Neural progenitor cell (in vitro differentiated cells): ENCODE data around the gene ZNF682. TPM values are rescaled to one million over a fixed set of nuclear protein-coding genes. Genes with fewer than 3 reads are reported as not detected.
"Not testable (repeated sequence)": the region's sequence is repeated elsewhere in the genome, so short reads cannot be mapped to it uniquely, and the experiment has no call there.

Experiments used
- DNase-seq: peaks from one replicate; pipeline ENCODE4 v3.0.0-alpha.2; 2016; ENCODE audit warnings: low spot score
- H2AFZ ChIP-seq: fragments of 200-600 bp; sonication (generic); replicated peaks from 2 replicates; pipeline ENCODE4 v1.6.1; 2016; ENCODE audit warnings: antibody characterized with exemption
- H3F3A ChIP-seq: fragments of 200-600 bp; sonication (generic); 2 replicates; pipeline ENCODE4 v1.6.1; 2016; ENCODE audit warnings: antibody characterized with exemption, low read depth
- H3K27ac ChIP-seq: fragments of 200-600 bp; sonication (generic); 2 replicates; pipeline ENCODE4 v1.5.1; 2016; ENCODE audit warnings: mild to moderate bottlenecking
- H3K27me3 ChIP-seq: fragments of 200-600 bp; sonication (generic); 2 replicates; pipeline ENCODE4 v1.6.1; 2016; ENCODE audit warnings: mild to moderate bottlenecking, moderate library complexity
- H3K36me3 ChIP-seq: fragments of 200-600 bp; sonication (generic); 2 replicates; pipeline ENCODE4 v1.5.1; 2016
- H3K4me1 ChIP-seq: fragments of 200-600 bp; sonication (generic); 2 replicates; pipeline ENCODE4 v1.6.1; 2016; ENCODE audit warnings: mixed run types
- H3K4me2 ChIP-seq: fragments of 200-600 bp; sonication (generic); 2 replicates; pipeline ENCODE4 v1.6.1; 2016
- H3K4me3 ChIP-seq: fragments of 200-600 bp; sonication (generic); 2 replicates; pipeline ENCODE4 v1.5.1; 2016
- H3K79me2 ChIP-seq: fragments of 200-600 bp; sonication (generic); 2 replicates; pipeline ENCODE4 v1.6.1; 2016; ENCODE audit warnings: low read depth
- H3K9ac ChIP-seq: fragments of 200-600 bp; sonication (generic); 2 replicates; pipeline ENCODE4 v1.6.1; 2016
- H3K9me3 ChIP-seq: fragments of 200-600 bp; sonication (generic); 2 replicates; pipeline ENCODE4 v1.5.1; 2016; ENCODE audit warnings: low read depth
- H4K20me1 ChIP-seq: fragments of 200-600 bp; sonication (generic); 2 replicates; pipeline ENCODE4 v1.6.1; 2016; ENCODE audit warnings: low read depth
- H3K27ac Mint-ChIP-seq: 3 replicates; pipeline ENCODE4 v1.8.0; 2021; ENCODE audit warnings: mixed read lengths
- H3K27me3 Mint-ChIP-seq: 2 replicates; pipeline ENCODE4 v1.8.0; 2022; ENCODE audit warnings: low read depth, mild to moderate bottlenecking, inconsistent platforms, moderate library complexity, mixed read lengths; ENCODE audit not compliant: insufficient read depth
- H3K36me3 Mint-ChIP-seq: 3 replicates; pipeline ENCODE4 v1.8.0; 2021; ENCODE audit warnings: mixed read lengths
- H3K4me1 Mint-ChIP-seq: 3 replicates; pipeline ENCODE4 v1.8.0; 2021; ENCODE audit warnings: mixed read lengths
- H3K4me3 Mint-ChIP-seq: 3 replicates; pipeline ENCODE4 v1.8.0; 2021; ENCODE audit warnings: mild to moderate bottlenecking, moderate library complexity, mixed read lengths
- H3K9me3 Mint-ChIP-seq: 3 replicates; pipeline ENCODE4 v1.8.0; 2020; ENCODE audit warnings: mixed read lengths
- CTCF ChIP-seq: fragments of 200-600 bp; sonication (generic); IDR thresholded peaks from 2 replicates; pipeline ENCODE4 v1.5.1; 2017; ENCODE audit warnings: antibody characterized with exemption, mild to moderate bottlenecking
- EZH2 ChIP-seq: fragments of 200-600 bp; sonication (generic); IDR thresholded peaks from 2 replicates; pipeline ENCODE4 v1.6.1; 2017; ENCODE audit warnings: antibody characterized with exemption, mild to moderate bottlenecking, moderate library complexity
- EZH2phosphoT487 ChIP-seq: fragments of 200-600 bp; sonication (generic); IDR thresholded peaks from 2 replicates; pipeline ENCODE4 v1.6.1; 2017; ENCODE audit warnings: antibody characterized with exemption
- total RNA-seq: library from RNA; depleted of rRNA; stranded (reverse); fragments of >200 nt; gene quantifications from 2 replicates; pipeline ENCODE4 v1.2.3, GENCODE V29; 2015; ENCODE audit warnings: low replicate concordance

Gene ZNF682
- total RNA-seq, 1 donor from 2014 or later: 26.9 TPM

GRCh38 chr19:19964416-19964815 is 74.9 kb downstream of the ZNF682 start:
- Histone ChIP-seq H4K20me1 (no peaks in the 10 kb centered on the region), H3K79me2 (no peaks in the 10 kb centered on the region), H3K9ac (no peak overlapping the region), H3K36me3 (no peaks in the 10 kb centered on the region), H2AFZ (no peak overlapping the region), H3K27ac (no peak overlapping the region), H3K27me3 (no peaks in the 10 kb centered on the region), H3K9me3 (peaks cover 6% of the 10 kb centered on the region), H3K4me3 (no peak overlapping the region), H3K4me2 (no peak overlapping the region), H3F3A (peaks cover 15% of the 10 kb centered on the region), H3K4me1 (peaks cover 17% of the 10 kb centered on the region)
- no peak overlapping the region for H3K27ac Mint-ChIP-seq
- TF ChIP-seq EZH2 (no peak), CTCF (no peak), EZH2phosphoT487 (no peak)
- peaks cover 41% of the 10 kb centered on the region for H3K9me3 Mint-ChIP-seq
- DNase-seq: no peak
- no peaks in the 10 kb centered on the region for H3K4me1 Mint-ChIP-seq
- no peak overlapping the region for H3K4me3 Mint-ChIP-seq
- no peaks in the 10 kb centered on the region for H3K36me3 Mint-ChIP-seq
- H3K27me3 Mint-ChIP-seq: peaks cover 2% of the 10 kb centered on the region

DNA sequence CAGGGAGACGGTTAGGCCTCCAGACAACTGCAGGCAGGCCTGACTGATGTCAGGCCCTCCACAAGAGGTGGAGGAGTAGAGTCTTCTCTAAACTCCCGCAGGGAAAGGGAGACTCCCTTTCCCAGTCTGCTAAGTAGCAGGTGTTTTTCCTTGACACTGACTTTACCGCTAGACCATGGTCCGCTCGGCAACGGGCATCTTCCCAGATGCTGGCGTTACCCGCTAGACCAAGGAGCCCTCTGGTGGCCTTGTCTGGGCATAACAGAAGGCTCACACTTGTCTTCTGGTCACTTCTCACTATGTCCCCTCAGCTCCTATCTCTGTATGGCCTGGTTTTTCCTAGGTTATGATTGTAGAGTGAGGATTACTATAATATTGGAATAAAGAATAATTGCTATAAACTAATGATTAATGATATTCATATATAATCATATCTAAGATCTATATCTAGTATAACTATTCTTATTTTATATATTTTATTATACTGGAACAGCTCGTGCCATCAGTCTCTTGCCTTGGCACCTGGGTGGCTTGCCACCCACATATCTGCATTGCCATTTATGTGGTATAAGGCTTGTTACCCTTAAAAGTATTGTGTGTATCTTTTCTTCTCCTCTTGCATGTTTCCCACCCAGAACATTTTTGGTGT is 80.0 kb downstream of the ZNF682 start:
- H4K20me1 ChIP-seq, H3K27me3 Mint-ChIP-seq, H3K4me3 Mint-ChIP-seq, H3K79me2 ChIP-seq, H3K9ac ChIP-seq, H3K27ac Mint-ChIP-seq, H3K36me3 Mint-ChIP-seq, H2AFZ ChIP-seq, H3K36me3 ChIP-seq, H3K9me3 ChIP-seq, H3K27ac ChIP-seq, H3K4me2 ChIP-seq, H3K4me1 Mint-ChIP-seq, H3F3A ChIP-seq, H3K4me3 ChIP-seq, H3K27me3 ChIP-seq, H3K4me1 ChIP-seq: not testable (repeated sequence)
- DNase-seq: peak; percentile 76
- peak; percentile 73 for TF ChIP-seq CTCF
- peaks cover 29% of the 10 kb centered on the region for H3K9me3 Mint-ChIP-seq

DNA sequence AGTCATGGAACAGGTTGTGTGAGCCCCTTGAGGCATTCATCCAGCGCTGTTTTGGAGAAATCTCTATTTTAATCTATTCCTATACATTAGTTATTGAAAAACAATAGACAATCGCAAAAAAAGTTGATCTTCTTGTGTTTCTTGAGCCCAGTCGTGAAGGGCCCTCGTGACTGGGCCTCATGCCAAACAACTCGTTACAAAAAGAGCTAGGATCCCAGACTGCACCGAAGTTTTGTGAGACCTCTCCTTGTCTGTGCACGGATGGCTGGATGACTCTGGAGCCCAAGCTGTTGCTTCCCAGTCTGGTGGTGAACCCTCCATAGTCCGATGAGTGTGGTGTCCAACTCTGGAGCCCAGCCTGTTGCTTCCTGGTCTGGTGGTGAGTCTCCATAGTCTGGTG is 81.5 kb downstream of the ZNF682 start:
- H3K9me3 ChIP-seq, H2AFZ ChIP-seq, H3K9ac ChIP-seq, H3K27me3 ChIP-seq, H3K4me2 ChIP-seq, H3K27ac ChIP-seq, H3K4me3 Mint-ChIP-seq, H3K4me1 ChIP-seq, H3K4me3 ChIP-seq, H3K4me1 Mint-ChIP-seq, DNase-seq, H3K79me2 ChIP-seq, H4K20me1 ChIP-seq, H3K27ac Mint-ChIP-seq, H3F3A ChIP-seq, H3K36me3 Mint-ChIP-seq, H3K36me3 ChIP-seq: not testable (repeated sequence)
- Mint-ChIP-seq H3K27me3 (peaks cover 10% of the 10 kb centered on the region), H3K9me3 (peaks cover 32% of the 10 kb centered on the region)

DNA sequence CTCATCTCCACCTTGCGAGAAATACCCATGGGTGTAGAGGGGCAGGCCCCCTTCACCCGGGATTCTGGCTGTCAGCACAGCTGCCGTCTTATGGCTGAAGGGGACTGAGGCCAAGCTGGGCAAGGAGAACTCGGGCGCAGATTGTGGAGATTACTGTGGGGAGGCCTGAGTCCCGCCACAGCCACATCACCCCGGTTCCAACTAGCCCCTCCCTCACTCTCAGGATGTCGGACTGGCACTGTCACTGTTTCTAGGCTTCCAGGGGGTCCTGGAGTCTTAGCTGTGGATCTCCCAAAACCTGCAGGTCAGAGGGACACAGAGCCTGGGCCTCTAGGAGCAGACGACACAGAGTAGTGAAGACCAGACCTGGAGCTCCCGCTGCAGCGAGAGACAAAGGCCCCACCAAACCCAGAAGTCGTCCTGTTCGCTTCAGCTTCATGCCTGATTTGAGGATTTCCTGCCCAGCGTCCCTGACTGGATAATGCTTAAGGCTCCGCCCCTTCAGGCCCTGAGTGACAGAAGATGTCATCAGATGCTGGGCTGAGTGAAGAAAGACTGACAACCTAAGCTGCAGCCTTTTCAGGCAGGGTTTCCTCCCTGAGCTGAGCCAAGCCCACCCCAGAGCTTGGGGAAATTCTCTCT is 82.8 kb downstream of the ZNF682 start:
- H3K4me3 Mint-ChIP-seq: no peak overlapping the region
- H2AFZ ChIP-seq: peak overlapping the region; percentile 89
- H3K4me3 ChIP-seq: no peak overlapping the region
- no peaks in the 10 kb centered on the region for H3K4me1 Mint-ChIP-seq
- H3K9me3 Mint-ChIP-seq: peaks cover 30% of the 10 kb centered on the region
- no peaks in the 10 kb centered on the region for H3K4me1 ChIP-seq
- no peaks in the 10 kb centered on the region for H3K79me2 ChIP-seq
- no peaks in the 10 kb centered on the region for H3K9me3 ChIP-seq
- no peaks in the 10 kb centered on the region for H3K27me3 ChIP-seq
- DNase-seq: peak; percentile 87
- TF ChIP-seq EZH2 (no peak), EZH2phosphoT487 (no peak), CTCF (no peak)
- H3K9ac ChIP-seq: no peak overlapping the region
- no peaks in the 10 kb centered on the region for H3K36me3 Mint-ChIP-seq
- H3K4me2 ChIP-seq: no peak overlapping the region
- peaks cover 10% of the 10 kb centered on the region for H3K27me3 Mint-ChIP-seq
- H3F3A ChIP-seq: no peaks in the 10 kb centered on the region
- no peak overlapping the region for H3K27ac ChIP-seq
- no peaks in the 10 kb centered on the region for H4K20me1 ChIP-seq
- no peaks in the 10 kb centered on the region for H3K36me3 ChIP-seq
- H3K27ac Mint-ChIP-seq: no peak overlapping the region
